HG03571 (cell line): Measurements from ENCODE around the gene EIF6.
A peak's percentile ranks its signal among the peaks of the same experiment; 100 is the strongest.
"Not testable (repeated sequence)": the region's sequence is repeated elsewhere in the genome, so short reads cannot be mapped to it uniquely, and the experiment has no call there.

Experiments
- ATAC-seq: cut with Tn5 transposase; IDR thresholded peaks from one replicate; pipeline ENCODE4 v1.9.1; 2021; ENCODE audit not compliant: unreplicated experiment

The EIF6 gene

DNA sequence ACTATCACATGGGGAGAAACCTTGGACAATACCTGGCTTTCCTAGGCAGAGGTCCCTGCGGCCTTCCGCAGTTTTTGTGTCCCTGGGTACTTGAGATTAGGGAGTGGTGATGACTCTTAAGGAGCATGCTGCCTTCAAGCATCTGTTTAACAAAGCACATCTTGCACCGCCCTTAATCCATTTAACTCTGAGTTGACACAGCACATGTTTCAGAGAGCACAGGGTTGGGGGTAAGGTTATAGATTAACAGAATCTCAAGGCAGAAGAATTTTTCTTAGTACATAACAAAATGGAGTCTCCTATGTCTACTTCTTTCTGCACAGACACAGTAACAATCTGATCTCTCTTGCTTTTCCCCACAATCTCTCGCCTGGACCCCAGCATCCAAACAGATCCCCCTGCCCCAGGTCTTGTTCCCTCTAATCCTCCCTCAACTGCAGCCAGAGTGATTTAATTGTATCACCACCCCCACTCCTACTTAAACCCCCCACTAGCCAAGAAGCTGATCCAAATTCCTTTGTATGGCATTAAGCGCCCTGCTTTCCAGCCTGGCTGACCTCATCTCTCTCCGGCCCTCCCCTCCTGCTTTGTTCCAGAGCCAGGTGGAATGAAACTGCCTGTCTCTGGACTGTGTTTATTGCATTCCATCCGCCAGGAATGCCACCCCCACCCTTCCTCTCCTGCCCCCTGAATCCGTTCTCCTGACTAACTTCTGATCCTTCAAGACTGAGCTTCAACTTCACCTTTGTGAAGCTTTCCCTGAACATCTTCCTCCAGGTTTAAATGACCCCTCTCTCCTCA, 21.6 kb downstream of the EIF6 start:
- ATAC-seq = not testable (repeated sequence)

DNA sequence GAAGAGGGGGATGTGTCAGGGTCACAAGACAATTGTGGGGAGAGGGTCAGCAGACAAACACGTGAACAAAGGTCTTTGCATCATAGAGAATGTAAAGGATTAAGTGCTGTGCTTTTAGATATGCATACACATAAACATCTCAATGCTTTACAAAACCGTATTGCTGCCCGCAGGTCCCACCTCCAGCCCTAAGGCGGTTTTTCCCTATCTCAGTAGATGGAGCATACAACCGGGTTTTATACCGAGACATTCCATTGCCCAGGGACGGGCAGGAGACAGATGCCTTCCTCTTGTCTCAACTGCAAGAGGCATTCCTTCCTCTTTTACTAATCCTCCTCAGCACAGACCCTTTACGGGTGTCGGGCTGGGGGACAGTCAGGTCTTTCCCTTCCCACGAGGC, 22.3 kb downstream of the EIF6 start:
- not testable (repeated sequence) for ATAC-seq

DNA sequence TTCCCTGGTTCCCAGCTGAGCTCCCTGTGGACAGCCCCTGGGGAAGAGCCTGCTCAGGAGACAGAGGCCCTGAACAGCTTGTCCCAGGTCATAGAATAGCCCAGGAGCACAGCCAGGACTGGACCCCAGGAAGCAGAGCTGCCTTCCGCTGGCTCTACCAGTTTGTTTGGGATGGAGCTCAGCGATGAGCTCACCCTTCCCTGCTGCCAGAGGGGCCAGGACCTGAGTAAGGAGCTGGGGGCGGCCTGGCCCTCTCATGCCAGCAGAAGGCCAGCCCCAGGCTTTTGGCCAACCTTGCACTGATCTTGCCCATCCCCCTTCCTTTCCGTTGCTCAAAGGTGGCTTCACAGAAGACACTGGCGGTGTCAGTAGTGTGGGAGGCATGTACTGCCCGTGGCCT, 24.1 kb downstream of the EIF6 start:
- no peak for ATAC-seq

DNA sequence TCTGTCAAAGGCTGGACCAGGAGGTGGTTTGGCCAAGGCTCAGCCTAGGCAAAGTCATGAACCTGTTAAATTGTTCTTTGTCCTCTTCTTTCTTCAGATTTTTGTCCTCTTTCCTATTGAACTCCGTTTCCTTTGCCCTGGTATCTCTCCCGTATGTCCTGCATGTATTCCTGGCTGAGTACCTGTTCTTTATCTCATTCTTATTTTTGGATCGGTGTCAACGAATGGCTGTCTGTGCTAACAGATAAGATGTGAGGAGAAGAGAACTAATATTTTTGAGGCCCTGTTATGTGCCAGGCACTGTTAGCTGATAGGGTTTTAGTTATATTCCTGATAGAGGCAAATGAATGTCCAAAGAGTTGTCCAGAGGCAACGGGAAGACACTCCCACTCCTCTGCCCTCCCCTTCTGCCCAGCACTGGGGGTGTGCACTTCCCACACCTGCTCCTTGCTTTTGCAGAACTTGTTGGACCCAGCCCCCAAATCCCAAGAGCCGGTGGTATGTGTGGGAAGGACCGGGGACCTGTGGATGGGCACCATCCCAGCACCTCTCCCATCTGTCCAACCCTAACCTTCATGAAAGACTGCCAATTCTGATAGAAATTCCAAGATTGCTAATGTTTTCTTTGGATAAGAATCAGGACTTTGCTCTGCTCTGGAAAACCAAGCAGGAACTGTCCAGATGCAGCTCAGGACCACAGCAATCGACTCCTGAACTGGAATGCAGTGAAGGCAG, 27.2 kb downstream of the EIF6 start:
- ATAC-seq = no peak

DNA sequence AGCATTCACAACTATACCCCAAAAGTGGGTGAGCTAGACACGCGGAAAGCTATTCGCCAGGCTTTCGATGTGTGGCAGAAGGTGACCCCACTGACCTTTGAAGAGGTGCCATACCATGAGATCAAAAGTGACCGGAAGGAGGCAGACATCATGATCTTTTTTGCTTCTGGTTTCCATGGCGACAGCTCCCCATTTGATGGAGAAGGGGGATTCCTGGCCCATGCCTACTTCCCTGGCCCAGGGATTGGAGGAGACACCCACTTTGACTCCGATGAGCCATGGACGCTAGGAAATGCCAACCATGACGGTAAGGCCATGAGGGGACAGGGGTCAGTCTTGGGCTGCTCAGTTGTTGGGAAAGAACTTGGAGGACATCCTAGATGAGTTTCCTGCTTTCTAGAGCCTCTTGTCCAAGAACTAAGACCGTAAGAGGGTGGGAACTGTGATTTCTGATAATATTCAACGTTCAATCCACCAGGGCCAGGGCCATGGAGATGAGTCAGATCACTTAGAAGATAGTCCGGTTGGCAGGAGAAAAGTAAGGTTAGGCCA, 30.0 kb downstream of the EIF6 start:
- no peak for ATAC-seq

DNA sequence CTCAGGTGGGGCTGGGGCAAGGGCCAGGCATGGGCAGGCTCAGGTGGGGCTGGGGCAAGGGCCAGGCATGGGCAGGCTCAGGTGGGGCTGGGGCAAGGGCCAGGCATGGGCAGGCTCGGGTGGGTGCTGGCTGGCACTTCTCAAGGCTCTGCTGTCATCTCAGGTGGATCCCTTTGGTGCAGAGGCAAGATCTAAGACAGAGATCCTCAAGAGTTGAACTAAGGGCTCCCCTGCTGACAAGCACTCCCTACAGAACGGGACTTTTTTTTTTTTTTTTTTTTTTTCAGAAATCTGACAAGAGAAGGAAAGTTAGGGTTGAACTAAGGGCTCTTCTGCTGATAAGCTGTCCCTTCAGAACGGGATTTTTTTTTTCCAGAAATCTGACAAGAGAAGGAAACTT, 31.6 kb downstream of the EIF6 start:
- no peak for ATAC-seq

DNA sequence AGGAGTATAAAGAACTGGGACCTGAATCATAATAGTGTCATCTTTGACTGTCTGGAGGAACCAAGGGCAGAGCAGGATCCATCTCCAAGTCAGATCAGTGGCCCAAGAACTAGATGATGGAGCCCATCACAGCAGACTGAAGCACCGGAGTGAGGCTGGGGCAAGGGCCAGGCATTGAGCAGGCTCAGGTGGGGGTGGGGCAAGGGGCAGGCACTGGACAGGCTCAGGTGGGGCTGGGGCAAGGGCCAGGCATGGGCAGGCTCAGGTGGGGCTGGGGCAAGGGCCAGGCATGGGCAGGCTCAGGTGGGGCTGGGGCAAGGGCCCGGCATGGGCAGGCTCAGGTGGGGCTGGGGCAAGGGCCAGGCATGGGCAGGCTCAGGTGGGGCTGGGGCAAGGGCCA, 32.0 kb downstream of the EIF6 start:
- ATAC-seq = not testable (repeated sequence)

DNA sequence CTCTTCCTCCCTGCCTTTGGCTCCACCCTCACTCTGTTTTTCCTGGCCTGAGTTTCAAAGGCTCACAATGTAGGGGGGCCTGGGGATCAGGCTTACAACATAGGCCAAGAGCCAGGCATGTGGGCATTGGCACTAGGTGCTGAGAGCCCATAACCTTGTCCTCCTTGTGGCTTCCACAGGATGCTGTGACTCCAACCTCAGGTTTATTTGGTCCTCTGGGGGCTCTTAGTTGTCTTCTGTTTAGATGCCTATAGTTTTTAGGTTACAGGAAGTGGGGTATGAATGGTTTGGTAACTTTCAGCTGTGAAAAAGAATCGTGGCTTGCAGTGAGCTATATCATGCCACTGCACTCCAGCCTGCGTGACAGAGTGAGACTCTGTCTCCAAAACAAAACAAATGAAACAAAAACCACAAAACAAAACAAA, 32.5 kb downstream of the EIF6 start:
- ATAC-seq = peak; percentile 81

DNA sequence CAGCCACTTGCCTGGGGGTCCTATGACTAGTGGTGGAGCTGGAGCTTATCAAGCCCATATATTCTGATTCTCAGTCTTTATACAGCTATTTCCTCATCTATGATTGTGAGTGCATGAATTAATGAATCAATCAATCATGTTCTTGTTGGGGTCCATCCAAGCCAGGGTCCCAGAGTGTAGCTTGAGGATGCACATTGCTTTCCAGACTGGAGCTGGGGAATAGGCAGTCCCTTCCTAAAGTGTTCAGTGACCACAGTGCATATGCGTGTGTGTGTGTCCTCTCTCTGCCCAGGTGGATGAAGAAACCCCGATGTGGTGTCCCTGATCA, 33.0 kb downstream of the EIF6 start:
- ATAC-seq = no peak

DNA sequence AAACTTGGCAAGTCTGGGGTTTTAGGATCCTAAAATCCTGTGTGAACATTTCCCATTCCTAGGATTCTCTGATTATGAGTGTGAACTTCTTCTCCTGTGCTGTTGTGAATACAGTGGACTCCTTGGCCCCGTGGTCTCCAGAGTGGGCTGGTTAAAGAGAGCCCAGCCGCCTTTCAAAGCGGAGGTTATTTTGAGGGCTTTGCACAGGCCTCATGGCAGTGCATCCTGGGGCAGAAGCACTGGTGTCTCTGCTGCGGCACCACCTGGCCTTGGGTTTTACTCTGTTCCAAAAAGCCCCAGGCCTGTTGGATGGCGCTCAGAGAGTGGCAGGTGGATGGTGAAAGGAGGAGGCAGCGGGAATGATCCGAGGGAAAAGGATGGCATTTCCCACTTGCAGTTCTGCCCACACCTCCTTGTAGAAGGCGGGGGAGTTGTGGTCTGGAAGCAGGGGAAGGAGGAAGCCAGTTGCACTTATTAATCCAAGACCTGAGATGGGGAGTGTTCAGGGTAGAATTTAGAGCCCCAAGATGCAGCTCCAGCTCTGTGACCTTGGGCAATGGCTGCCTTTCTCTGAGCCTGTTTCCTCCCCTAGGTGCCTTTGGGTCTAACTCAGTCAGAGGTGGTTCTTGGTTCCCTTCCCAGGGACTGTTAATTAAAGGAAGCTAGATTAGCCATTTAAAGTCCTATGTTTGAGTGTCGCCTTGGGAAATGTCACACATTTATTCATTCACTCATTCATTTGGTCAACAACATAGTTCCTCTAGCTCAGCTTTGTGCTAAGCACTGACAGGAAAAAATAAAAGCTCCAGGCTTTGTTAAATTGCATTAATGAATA, 35.7 kb downstream of the EIF6 start:
- ATAC-seq = no peak

DNA sequence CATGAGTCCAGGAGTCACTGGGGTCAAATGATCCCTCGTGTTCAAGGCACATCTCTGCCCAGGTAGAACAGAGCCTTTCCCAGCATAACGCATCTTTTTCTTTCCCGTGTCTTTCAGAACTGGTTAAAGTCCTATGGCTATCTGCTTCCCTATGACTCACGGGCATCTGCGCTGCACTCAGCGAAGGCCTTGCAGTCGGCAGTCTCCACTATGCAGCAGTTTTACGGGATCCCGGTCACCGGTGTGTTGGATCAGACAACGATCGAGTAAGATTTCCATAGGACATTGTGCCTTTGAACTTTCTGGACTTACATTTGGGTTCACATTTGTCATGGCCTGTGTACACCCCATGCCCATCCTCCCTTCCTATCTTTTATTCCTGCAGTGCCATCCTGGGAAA, 37.8 kb downstream of the EIF6 start:
- no peak for ATAC-seq

DNA sequence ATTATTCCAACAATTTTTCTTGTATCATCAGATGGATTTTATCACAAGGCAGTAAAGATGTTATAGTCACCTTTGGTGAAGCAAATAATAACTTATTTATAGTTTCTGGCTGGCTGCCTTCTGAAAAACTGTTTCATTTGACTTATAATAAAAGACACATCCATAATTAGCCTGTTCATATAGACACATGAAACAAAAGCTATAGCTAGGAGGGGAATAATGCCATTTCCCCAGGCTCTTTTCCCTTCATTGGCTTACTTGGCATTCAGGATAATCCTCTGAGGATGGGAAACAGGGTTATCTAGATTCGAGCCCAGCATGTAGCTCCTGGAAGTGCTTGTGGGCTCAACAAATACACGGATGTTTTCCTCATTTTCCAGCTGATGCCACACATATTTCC, 40.6 kb downstream of the EIF6 start:
- no peak for ATAC-seq

DNA sequence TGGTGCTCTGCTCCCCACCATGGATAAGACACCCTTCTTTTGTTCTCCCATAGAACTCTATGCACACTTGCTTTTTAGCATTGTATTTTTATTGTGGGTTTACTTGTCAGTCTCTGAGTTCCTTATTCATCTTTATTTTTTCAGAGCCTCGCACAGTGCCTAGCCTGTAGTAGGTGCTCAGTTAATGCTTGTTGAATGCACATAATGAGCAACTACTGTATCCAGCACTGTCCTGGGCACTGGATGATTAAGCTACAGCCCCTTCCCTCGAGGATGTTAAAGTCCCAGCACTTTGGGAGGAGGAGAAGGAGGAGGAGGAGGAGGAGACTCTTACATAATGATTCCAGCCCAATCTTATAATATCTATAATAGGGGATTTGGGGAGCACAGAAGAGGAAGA, 41.3 kb downstream of the EIF6 start:
- no peak for ATAC-seq

DNA sequence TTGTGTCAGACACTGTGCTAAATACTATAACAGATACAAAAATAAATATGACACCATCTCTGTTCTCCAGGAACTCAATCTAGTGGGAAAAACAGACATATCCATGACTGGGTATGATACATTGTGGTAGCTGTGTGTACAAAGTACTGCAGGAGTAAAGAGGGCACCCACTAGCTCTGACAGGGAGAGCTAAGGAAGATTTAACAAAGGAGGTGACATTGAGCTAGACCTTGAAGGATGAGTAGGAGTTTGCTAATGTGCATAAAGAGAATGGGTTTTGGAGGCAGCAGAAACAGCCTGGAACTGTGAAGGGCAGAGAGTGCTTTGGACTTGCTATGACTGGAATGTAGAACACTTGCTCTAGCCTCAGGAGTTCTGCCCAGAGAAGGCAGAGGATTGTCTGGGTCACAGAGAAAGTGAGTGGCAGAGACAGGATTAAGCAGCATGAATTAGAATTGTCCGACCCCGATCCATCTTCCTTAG, 43.7 kb downstream of the EIF6 start:
- no peak for ATAC-seq

DNA sequence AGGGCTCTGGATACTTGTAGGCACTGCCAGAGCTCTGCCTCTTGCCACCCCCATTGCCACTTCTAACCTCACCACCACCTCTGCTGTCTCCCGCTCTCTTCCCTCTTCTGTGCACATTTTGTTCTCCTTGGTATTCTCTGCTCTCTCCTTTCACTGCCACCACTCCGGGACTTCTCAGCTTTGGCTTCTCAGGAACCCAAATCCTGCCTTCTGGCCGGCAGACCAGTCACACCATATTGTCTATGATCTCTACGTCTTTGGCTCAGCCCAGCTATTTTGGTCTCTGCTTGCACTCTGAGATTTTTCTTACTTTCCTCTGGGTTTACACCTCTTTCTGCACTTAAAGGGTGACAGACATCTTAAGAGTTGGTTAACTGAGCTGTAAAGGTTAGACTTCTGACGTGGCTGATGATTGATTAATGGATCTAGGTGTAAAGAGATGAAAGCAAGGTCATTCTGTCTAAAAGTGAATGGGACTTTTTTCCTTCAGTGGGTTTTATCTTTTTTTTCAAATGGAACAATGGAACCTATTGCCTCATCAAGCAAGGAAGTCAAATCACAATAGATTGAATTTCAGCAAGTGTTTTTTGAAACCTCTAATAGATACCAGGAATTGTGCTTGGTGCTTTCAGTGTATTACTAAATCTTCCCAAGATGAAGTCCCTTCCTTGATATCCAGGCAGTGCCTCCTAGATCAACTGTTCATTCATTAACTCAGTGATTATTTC, 44.3 kb downstream of the EIF6 start:
- ATAC-seq = no peak

DNA sequence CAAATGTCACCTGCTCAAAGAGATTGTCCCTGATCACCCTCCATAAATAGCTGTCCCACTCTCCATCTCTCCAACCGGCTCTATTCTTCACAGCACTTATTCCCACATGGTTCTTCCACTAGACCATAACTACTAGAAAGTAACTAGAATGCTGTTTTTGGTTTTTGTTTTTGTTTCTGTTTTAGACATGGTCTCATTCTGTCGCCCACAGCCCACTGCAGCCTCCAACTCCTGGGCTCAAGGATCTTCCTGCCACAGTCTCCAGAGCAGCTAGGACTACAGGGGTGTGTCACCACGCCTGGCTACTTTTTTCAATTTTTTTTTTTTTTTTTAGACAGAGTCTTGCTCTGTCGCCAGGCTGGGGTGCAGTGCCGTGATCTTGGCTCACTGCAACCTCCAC, 45.8 kb downstream of the EIF6 start:
- no peak for ATAC-seq

DNA sequence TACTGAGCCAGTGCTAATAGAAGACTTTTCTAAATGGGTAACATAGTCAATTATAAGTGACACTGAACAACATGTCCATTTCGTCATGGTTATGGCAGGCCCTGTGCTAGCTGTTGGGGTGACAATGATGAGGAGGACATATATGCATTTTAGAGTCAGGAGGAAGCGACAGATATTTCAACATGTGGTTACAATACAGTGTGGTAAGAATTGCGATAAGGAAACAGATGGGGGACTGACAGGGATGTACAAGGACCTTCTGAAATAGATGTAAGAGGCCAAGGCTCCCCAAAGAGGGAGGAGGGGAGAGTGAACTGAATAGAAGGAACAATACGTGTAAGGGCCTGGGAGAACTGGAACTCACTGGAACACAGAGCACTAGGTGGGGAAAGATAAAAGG, 46.4 kb downstream of the EIF6 start:
- no peak for ATAC-seq

DNA sequence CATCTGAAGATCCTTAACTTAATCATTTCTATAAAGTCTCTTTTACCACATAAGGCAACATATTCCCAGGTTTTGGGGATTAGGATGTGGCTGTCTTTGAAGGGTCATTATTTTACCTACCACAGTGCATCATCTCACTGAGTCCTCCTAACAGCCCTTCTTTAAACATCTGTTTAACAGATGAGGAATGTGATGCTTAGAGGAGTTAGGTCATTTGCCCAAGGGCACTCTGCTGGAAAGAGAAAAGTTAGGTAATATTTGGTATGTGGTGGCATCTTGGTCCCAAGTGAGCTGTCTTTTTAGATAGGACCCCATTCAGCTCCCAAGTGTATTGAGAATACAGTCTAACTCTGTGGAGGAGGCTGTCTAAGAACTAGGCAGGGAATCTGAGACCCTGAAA, 47.1 kb downstream of the EIF6 start:
- ATAC-seq = no peak

DNA sequence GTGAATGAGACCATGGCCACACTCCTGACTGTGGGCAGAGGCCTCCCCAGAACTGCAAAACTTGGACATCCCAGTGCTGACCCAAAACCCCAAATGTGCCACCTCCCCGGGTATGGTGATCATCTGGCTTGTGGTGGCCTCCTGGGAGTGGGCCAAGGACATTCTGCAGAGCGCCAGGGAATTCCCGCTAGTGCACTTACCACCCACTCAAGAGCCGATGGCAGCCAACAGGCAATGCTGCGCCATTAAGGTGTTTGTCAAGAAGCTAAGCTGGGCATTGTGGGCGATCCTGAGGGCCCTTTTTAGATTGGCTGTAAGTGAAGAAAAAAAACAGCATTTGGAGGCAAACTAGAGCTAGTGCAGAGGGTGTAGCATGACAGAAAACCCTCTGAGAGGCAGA, 48.7 kb downstream of the EIF6 start:
- no peak for ATAC-seq

DNA sequence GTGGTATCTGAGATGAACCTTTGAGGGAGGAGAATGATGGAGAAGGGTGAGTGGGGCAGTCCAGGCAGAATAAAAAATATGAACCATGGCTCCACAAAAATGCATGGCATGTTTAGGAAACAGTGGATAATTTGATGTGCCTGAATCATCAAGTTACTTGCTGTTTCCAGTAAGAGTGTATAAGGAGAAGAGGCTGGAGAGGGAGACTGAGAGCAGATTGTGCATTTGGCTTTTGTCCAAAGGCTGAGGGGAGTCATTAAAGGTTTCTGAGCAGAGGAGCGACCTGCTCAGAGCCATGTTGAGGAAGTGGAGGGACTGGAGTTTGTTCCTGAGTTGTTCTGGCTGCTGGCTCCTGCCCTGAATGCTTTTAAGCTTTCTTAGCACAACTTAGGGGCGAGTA, 52.0 kb downstream of the EIF6 start:
- ATAC-seq = no peak
